Measurements from ENCODE around the gene SIPA1L3. TPM values are rescaled to one million over a fixed set of nuclear protein-coding genes. Genes with fewer than 3 reads are reported as not detected.

SIPA1L3 gene
- total RNA-seq, 1 donor from 2014 or later: 9.4 TPM

- DNase-seq (ENCODE audit: low spot score in 2 of 2) (no peak), FAIRE-seq (no peak)
Observed at GRCh38 chr19:37943480-37943879, 36.5 kb downstream of the SIPA1L3 start.

- DNase-seq (ENCODE audit: low spot score in 2 of 2) (no peak), FAIRE-seq (no peak)
Observed at GRCh38 chr19:37946132-37946531, 39.1 kb downstream of the SIPA1L3 start.

DNA sequence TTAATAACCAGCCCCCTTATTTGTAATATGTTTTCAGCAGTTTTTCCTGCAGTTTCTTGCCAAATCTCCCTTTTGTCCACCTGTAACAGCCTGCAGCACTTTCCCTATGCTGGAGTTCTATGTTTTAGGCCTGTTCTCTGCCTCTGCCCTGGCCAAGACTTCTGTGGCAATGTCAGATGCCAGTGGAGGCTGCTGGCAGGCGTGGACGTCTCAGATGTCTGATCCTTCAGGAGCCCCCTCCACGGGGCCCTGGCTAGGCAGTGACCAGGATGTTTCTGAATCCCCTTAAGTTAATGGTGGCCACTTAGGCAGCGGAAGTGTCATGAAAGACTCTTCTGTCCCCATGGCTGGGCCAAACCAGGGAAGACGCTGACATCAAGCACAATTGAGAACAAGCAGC lies 40.8 kb downstream of the SIPA1L3 start:
- DNase-seq (ENCODE audit: low spot score in 2 of 2): no peak
- no peak for FAIRE-seq

DNA sequence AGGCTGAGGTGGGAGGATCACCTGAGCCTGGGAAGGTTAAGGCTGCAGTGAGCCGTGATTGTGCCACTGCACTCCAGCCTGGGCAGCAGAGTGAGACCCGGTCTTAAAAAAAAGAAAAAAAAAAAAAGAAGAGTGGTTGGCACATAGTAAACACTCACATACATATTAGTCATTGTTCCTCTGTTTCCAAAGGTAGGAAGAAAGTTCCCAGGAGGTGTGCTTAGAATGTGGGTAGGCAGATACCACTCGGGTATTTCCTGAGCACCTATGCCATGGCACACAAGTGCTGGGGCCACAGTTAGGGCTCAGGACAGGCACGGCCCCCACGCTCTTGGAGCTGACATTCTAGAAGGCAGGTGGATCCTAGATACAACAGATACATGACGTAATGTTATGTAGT lies 41.4 kb downstream of the SIPA1L3 start:
- FAIRE-seq (no peak), DNase-seq (ENCODE audit: low spot score in 2 of 2) (no peak)

GRCh38 chr19:37950471-37951175 lies 43.6 kb downstream of the SIPA1L3 start:
- FAIRE-seq (no peak), DNase-seq (ENCODE audit: low spot score in 2 of 2) (no peak)

DNA sequence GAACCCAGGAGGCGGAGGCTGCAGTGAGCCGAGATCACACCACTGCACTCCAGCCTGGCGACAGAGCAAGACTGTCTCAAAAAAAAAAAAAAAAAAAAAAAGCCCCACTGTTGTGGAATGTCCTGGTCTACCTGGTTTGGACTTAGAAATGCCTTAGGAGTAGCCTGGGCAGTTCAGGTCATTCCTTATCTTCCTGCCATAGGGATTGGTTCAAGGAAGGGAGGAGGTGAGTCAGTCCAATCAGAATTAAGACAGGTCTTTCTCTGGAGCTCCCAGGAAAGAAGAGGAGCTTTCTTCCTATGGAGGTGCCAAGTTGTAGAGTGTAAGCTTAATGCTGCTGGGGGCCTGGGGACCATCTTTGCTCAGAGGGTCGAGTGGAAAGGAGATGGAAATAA lies 44.8 kb downstream of the SIPA1L3 start:
- DNase-seq (ENCODE audit: low spot score in 2 of 2): no peak
- no peak for FAIRE-seq

DNA sequence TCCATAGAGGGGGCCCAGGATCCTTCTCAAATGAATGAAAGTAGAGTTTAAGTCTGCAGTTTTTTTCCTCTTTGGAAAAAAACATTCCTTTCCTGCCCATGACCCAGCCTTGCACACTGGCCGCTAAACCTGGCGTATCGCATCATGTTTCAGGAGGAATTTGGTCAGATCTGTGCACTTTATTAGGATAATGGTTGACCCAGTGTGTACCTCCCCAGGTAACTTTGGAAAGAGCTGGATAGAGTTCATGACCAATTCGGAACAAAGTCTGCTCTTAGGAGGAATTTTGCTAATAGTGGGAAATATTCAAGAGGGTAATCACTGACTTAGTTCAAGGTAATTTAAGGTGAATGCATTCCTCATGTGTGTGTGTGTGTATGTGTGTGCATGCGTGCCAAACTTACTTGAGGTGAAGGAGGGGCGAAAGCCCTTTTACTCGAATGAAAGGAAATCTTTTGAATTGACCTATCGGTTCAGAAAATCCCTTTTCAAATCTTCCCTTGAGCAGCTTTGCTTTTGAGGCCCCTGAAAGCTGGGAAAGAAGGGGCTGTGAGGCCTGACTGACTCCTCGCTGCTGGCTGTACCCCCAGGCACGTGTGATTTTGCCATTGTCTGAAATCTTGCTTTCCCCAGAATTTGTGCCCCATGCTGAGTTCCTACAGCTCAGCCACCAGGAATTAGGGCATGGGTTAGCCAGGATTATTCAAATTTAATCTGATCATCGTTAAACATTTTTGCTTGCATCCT lies 46.3 kb downstream of the SIPA1L3 start:
- FAIRE-seq (no peak), DNase-seq (ENCODE audit: low spot score in 2 of 2) (no peak)

- FAIRE-seq (no peak), DNase-seq (ENCODE audit: low spot score in 2 of 2) (no peak)
Observed at GRCh38 chr19:37953918-37954303, 46.9 kb downstream of the SIPA1L3 start.

GRCh38 chr19:37954421-37954874 lies 47.4 kb downstream of the SIPA1L3 start:
- DNase-seq (ENCODE audit: low spot score in 2 of 2): no peak
- no peak for FAIRE-seq

DNA sequence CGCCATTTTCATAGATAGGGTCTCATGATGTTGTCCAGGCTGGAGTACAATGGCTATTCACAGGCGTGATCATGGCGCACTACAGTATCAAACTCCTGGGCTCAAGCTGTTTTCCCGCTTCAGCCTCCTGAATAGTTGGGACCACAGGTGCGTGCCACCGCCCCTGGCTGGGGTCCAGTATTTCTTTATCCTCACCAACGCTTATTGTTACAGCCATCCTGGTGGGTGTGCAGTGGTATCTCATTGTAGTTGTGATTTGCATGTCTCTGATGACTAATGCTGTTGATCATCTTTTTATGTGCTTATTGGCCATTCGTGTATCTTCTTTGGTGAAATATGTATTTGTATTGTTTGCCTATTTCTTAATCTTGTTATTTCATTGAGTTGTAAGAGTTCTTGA lies 49.0 kb downstream of the SIPA1L3 start:
- FAIRE-seq (no peak), DNase-seq (ENCODE audit: low spot score in 2 of 2) (no peak)

GRCh38 chr19:37957176-37957575 lies 50.2 kb downstream of the SIPA1L3 start:
- no peak for FAIRE-seq
- DNase-seq (ENCODE audit: low spot score in 2 of 2): no peak

DNA sequence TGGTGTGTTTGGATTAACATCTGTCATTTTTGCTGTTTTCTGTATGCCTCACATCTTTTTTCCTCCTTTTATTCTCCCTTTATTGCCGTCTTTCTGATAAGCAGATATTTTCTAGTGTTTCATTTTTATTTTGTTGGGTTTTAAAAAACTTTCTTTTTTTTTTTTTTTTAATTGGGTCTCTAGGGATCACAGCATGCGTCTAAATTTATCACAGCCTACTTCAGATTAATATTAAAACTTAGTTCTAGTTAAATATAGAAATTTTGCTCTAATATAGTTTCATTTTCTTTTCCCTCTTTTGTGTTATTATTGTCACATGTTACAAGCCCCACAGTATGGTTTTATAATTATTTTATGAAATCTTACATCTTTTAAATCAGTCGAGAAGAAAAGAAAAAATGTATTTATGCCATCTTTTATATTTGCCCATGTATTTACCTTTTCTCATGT lies 52.7 kb downstream of the SIPA1L3 start:
- FAIRE-seq (no peak), DNase-seq (ENCODE audit: low spot score in 2 of 2) (no peak)

- DNase-seq (ENCODE audit: low spot score in 2 of 2) (no peak), FAIRE-seq (no peak)
Observed at GRCh38 chr19:37961198-37961597, 54.2 kb downstream of the SIPA1L3 start.

DNA sequence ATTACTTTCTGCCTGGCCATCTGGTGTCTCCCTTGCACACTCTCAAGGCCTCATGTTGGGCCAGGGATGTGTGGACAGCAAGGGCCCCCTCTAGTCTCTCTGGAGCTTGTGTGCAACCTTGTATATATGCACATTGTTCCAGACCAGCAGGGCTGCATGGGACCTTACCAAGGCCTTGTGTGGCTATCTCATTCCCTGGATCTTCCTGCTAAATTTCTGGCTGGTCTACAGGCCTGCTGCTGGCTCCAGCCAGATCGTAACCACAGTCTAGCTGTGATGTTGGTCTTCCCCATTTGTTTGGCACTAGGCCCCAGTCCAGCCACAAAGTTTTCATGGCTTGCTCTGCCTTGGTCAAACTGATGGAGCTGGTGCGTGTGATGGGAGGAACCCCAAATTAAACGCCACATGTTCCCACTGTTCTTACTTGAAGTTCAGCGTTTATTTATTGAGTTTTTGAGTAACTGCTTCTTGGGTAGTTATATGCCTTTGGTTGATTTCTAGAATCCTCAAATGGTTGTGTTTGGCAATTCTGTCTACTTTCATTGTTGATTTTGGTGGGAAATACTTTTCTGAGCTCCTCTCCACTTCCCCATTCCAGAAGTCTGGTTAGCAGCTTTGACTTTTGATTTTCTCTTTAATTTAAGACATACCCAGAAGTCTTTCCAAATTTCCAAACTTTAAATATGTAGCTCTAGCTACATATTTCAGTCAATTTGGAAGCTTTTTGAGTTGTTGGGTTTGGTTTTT lies 56.4 kb downstream of the SIPA1L3 start:
- FAIRE-seq (no peak), DNase-seq (ENCODE audit: low spot score in 2 of 2) (no peak)

- DNase-seq (ENCODE audit: low spot score in 2 of 2) (no peak), FAIRE-seq (no peak)
Observed at GRCh38 chr19:37964109-37964508, 57.1 kb downstream of the SIPA1L3 start.

DNA sequence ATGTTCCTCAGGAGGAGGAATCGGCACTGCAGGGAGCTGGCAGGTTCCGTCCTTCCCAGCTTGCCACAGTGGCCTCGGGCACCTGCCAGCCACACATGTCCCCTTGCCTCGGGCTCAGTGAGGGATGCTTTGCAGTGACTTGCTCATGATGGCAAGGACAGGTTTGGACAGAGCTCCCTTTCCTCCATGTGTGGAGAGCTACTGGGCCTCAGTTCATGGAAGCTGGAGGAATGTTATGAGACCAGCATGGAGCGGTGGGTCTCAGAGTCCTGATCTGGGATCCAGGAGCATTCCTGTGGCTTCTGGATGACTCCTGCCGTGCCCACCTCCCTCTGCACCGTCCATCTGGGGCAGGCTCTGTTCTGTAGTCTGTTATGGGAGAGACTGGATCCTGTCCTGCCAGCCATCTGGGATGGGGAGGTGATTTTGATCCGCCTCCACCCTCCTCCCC lies 59.2 kb downstream of the SIPA1L3 start:
- DNase-seq (ENCODE audit: low spot score in 2 of 2) (no peak), FAIRE-seq (no peak)

DNA sequence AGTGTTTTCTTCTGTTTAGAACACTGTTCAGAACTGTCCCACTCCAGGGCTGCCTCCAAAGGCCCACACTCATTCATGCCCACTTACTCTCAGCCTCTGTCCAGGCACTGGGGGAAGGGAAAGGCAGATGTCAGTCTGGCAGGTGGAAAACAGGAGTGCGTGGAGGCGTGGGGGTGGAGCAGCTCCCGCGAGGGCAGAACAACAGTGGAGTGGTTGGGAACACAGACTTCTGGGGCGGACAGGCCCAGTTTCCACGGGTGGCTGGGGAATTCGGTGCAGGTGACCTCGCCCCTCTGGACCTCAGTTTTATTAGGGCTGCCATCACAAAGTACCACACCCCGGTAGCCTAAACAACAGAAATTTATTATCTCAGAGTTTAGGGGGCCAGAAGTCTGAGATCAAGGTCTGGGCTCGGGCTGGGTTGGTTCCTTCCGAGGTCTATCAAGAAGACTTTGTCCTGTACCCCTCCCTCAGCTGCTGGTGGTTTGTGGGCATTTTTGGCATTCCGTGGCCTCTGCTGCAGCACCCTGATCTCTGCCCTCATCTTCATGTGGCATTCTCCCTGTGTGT lies 59.7 kb downstream of the SIPA1L3 start:
- DNase-seq (ENCODE audit: low spot score in 2 of 2) (no peak), FAIRE-seq (no peak)

DNA sequence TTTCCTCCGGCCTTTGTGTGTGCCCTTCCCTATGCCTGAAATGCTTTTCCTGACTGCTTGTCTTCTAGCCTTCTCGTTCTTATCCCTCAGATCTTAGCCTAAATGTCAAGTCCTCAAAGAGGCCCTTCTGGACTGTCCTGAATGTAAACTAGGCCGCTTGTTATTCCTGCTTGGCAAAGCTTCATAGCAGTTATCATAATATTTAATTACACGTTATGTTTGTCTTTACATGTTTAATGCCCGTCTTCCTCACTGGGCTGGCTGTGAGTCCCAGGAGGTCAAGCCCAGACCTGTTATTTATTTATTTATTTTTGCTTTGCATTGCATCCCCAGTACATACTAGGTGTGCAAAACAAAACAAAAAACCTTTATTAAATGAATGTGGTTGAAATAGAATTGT lies 62.7 kb downstream of the SIPA1L3 start:
- DNase-seq (ENCODE audit: low spot score in 2 of 2): no peak
- no peak for FAIRE-seq

DNA sequence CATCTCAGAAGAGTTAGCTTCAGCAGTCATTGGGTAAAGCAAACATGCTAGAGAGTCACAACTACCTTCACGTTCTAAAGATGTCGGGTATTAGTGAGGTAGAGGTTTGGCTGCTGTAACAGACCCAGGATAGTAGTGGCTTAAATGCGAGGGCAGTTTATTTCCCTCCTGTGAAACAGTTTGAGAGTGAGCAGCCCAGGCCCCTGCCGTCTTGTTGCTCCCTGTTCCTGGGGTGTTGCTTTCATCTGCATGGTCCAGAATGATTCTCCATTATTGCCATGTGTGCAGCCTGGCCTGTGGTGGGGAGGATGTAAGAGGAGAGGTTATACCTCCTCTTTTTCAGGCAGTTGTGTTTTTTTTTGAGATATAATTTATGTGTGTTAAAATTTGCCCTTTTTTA lies 63.7 kb downstream of the SIPA1L3 start:
- FAIRE-seq (no peak), DNase-seq (ENCODE audit: low spot score in 2 of 2) (no peak)

DNA sequence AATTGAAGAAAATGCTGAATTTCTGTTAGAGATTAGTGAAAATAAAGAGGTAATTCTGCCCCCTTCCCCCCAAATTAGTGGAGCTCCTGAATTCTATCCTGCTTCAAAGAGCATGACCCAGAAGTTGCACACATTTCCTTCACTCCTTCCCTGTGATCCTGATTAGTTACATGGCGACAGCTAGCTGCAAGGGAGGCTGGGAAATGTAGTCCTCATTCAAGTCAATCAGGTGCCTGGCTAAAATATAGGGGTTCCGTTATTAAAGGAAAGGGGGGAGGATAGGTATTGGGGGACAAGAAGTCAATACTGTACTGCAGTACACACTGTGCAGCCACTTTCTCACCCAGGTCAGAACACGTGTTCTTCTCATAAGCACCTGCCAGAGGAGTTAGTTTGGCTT lies 65.8 kb downstream of the SIPA1L3 start:
- DNase-seq (ENCODE audit: low spot score in 2 of 2) (no peak), FAIRE-seq (no peak)

- DNase-seq (ENCODE audit: low spot score in 2 of 2): no peak
- no peak for FAIRE-seq
Observed at GRCh38 chr19:37973666-37974065, 66.7 kb downstream of the SIPA1L3 start.
